CD4-positive, CD25-positive, alpha-beta regulatory T cell (primary cell): ENCODE data around the gene ZP1. TPM values are rescaled to one million over a fixed set of nuclear protein-coding genes. Genes with fewer than 3 reads are reported as not detected.

Experiments
- ATAC-seq, 2 donors: fragments of 150-1000 bp; cut with Tn5 transposase; one replicate each; pipeline ENCODE4 v1.10.0; 2021; ENCODE audit warnings: low read depth in 2 of 2, moderate number of reproducible peaks in 2 of 2, moderate library complexity in 1 of 2
- DNase-seq, 3 donors: peaks; one replicate each; pipeline versions ENCODE4 v3.0.0 to v3.0.0-alpha.2; 2012 to 2022; ENCODE audit warnings: mixed read lengths in 1 of 3
- H3K27ac ChIP-seq: one replicate; pipeline ENCODE4 v1.7.0; 2013; ENCODE audit warnings: mild to moderate bottlenecking, low read length; ENCODE audit not compliant: insufficient read depth, poor library complexity, severe bottlenecking
- H3K27me3 ChIP-seq: one replicate; pipeline ENCODE4 v1.7.0; 2013; ENCODE audit warnings: low read length; ENCODE audit not compliant: control insufficient read depth, insufficient read depth
- H3K36me3 ChIP-seq: one replicate; pipeline ENCODE4 v1.7.0; 2013; ENCODE audit warnings: mild to moderate bottlenecking, low read length, moderate library complexity; ENCODE audit not compliant: control insufficient read depth, insufficient read depth
- H3K4me1 ChIP-seq: 2 replicates; pipeline ENCODE4 v1.7.0; 2013; ENCODE audit warnings: mild to moderate bottlenecking, low read length; ENCODE audit not compliant: insufficient read depth, control insufficient read depth, poor library complexity, severe bottlenecking
- H3K4me3 ChIP-seq: one replicate; pipeline ENCODE4 v1.7.0; 2013; ENCODE audit warnings: low read depth, mild to moderate bottlenecking, low read length, moderate library complexity
- H3K9me3 ChIP-seq, 2 experiments: 1 replicate in 1 of 2; 2 replicates in 1 of 2; pipeline ENCODE4 v1.7.0; 2013; ENCODE audit warnings: low read length in 2 of 2, mild to moderate bottlenecking in 1 of 2, moderate library complexity in 1 of 2; ENCODE audit not compliant: control insufficient read depth in 2 of 2
- H3K27ac Mint-ChIP-seq, 3 donors: one replicate each; pipeline ENCODE4 v1.8.0; 2020 to 2022; ENCODE audit warnings: mild to moderate bottlenecking in 3 of 3, mixed read lengths in 3 of 3, moderate library complexity in 2 of 3
- H3K27me3 Mint-ChIP-seq: one replicate; pipeline ENCODE4 v1.8.0; 2022; ENCODE audit warnings: mild to moderate bottlenecking, mixed read lengths
- H3K36me3 Mint-ChIP-seq: one replicate; pipeline ENCODE4 v1.8.0; 2020; ENCODE audit warnings: mixed read lengths
- H3K4me1 Mint-ChIP-seq, 4 donors: one replicate each; pipeline ENCODE4 v1.8.0; 2020 to 2022; ENCODE audit warnings: mixed read lengths in 4 of 4, mild to moderate bottlenecking in 1 of 4
- H3K4me3 Mint-ChIP-seq, 4 donors: one replicate each; pipeline ENCODE4 v1.8.0; 2020 to 2022; ENCODE audit warnings: mild to moderate bottlenecking in 4 of 4, mixed read lengths in 4 of 4, moderate library complexity in 3 of 4
- H3K9me3 Mint-ChIP-seq, 7 donors: one replicate each; pipeline ENCODE4 v1.8.0; 2020 to 2022; ENCODE audit warnings: mixed read lengths in 7 of 7, mild to moderate bottlenecking in 3 of 7, moderate library complexity in 2 of 7
- polyA plus RNA-seq, 4 donors: library from polyadenylated mRNA; unstranded; fragments of 300-500 nt; fragmentation: Illumina TruSeq; gene quantifications; one replicate each; pipeline ENCODE4 v1.2.3, GENCODE V29; 2021
- total RNA-seq: library from RNA; stranded (reverse); gene quantifications from one replicate; pipeline ENCODE4 v1.2.3, GENCODE V29; 2022

ZP1 gene
- total and polyA plus RNA-seq, 5 donors from 2014 or later: not detected

DNA sequence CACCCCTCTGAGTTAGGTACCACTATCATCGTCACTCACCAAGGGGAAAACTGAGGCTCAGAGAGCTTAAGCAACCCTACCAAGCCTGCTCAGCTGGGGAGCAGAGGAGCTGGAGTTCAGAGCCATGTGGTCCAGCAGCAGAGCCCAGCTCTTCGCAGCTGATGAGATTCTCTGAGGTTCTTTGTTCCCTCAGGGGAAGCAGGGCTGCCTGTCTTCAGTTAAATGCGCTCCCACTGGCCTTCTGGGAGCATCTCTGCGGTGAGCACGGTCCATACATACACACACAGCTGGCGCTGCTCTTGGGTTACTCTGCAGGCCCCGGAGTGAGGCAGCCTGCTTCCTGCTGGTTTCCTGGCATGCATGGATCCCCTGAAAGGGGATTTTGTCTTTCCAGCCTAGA, 6.4 kb upstream of the ZP1 start:
- Histone ChIP-seq H3K36me3 (no peaks in the 10 kb centered on the region), H3K27ac (no peak overlapping the region), H3K9me3 (no peaks in the 10 kb centered on the region), H3K4me3 (no peak overlapping the region), H3K4me1 (peaks cover 13% of the 10 kb centered on the region), H3K27me3 (no peaks in the 10 kb centered on the region)
- no peak overlapping the region for H3K27ac Mint-ChIP-seq
- DNase-seq (no peak), ATAC-seq (no peak)
- H3K4me1 Mint-ChIP-seq: peaks cover 0 to 17% (median 9%) of the 10 kb centered on the region in 4 donors
- no peaks in the 10 kb centered on the region for H3K27me3 Mint-ChIP-seq
- H3K9me3 Mint-ChIP-seq: peaks cover 0 to 1% (median 0%) of the 10 kb centered on the region in 7 donors
- no peaks in the 10 kb centered on the region for H3K36me3 Mint-ChIP-seq
- no peak overlapping the region for H3K4me3 Mint-ChIP-seq

DNA sequence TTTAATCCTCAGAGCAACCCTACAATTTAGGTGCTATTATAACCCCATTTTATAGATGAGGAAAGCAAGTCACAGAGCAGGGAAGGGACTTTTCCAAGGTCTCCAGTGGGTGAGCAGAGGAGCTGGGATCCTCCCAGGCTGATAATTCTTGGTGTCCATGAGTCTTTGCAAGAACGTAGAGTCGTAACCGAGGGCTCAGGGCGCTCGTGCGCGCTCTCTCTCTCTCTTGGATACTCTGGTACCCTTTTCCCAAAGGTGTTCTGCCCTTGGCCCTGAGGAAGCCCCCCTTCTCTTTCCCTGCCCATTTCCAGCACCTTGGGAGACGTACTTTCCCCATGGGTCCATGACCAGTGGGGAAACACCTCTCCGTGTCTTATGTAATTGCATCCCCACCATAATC, 5.2 kb upstream of the ZP1 start:
- ATAC-seq: no peak
- Histone ChIP-seq H3K27ac (no peak overlapping the region), H3K36me3 (no peaks in the 10 kb centered on the region), H3K9me3 (no peaks in the 10 kb centered on the region), H3K4me3 (no peak overlapping the region), H3K4me1 (peaks cover 13% of the 10 kb centered on the region), H3K27me3 (no peaks in the 10 kb centered on the region)
- Mint-ChIP-seq H3K36me3 (no peaks in the 10 kb centered on the region), H3K27ac (no peak overlapping the region), H3K9me3 (peaks cover 0 to 1% (median 0%) of the 10 kb centered on the region in 7 donors), H3K4me1 (peaks cover 0 to 17% (median 9%) of the 10 kb centered on the region in 4 donors), H3K27me3 (no peaks in the 10 kb centered on the region), H3K4me3 (no peak overlapping the region)
- no peak for DNase-seq

GRCh38 chr11:60863550-60864521, 3.5 kb upstream of the ZP1 start:
- H3K4me3 ChIP-seq: no peak overlapping the region
- H3K36me3 Mint-ChIP-seq: no peaks in the 10 kb centered on the region
- no peaks in the 10 kb centered on the region for H3K36me3 ChIP-seq
- H3K27ac ChIP-seq: no peak overlapping the region
- H3K27ac Mint-ChIP-seq: no peak overlapping the region
- H3K27me3 Mint-ChIP-seq: no peaks in the 10 kb centered on the region
- H3K4me3 Mint-ChIP-seq: no peak overlapping the region
- peaks cover 0 to 1% (median 0%) of the 10 kb centered on the region in 7 donors for H3K9me3 Mint-ChIP-seq
- ATAC-seq (no peak), DNase-seq (no peak)
- peaks cover 4% of the 10 kb centered on the region for H3K4me1 ChIP-seq
- no peaks in the 10 kb centered on the region for H3K27me3 ChIP-seq
- peaks cover 0 to 5% (median 4%) of the 10 kb centered on the region in 4 donors for H3K4me1 Mint-ChIP-seq
- H3K9me3 ChIP-seq: no peaks in the 10 kb centered on the region

DNA sequence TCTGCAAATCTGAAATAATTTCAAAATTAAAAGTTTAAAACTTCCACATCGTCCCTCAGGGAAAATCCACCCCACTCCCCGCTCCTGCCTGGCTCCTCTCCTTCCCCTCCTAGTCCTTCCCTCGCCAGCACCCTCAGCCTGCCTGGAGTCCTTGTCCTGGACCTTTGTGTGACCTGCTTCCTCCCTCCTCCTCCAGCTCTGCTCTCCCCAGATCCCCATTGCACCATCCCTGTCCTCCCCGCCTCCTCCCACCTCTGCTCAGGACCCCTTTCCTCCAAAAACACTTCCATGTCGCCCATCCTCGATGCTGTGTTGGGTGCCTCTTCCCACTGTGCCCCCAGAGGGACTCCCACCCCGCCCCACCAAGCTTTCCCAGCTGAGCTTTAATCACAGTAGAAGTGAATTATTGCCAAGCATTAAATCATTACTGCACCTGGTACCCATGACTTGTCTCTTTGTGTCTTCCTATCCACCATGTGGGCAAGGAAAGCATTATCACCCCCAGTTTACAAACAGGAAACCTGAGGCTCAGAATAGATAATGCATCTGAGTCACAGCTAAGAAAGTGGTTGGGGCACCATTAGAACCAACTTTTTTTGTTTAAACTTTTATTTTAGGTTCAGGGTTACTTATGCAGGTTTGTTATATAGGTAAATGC, 2.4 kb upstream of the ZP1 start:
- ATAC-seq (no peak), DNase-seq (no peak)
- Histone ChIP-seq H3K36me3 (no peaks in the 10 kb centered on the region), H3K4me3 (no peak overlapping the region), H3K27ac (no peak overlapping the region), H3K4me1 (no peaks in the 10 kb centered on the region), H3K9me3 (no peaks in the 10 kb centered on the region), H3K27me3 (no peaks in the 10 kb centered on the region)
- Mint-ChIP-seq H3K27me3 (no peaks in the 10 kb centered on the region), H3K36me3 (no peaks in the 10 kb centered on the region), H3K27ac (peak overlapping the region in 1 of 3 donors; percentile 0), H3K4me1 (no peaks in the 10 kb centered on the region), H3K4me3 (peak overlapping the region in 1 of 4 donors; percentile 24), H3K9me3 (peaks cover 0 to 1% (median 0%) of the 10 kb centered on the region in 7 donors)

- DNase-seq (no peak), ATAC-seq (no peak)
- H3K9me3 Mint-ChIP-seq: peaks cover 0 to 1% (median 0%) of the 10 kb centered on the region in 7 donors
- no peak overlapping the region for H3K27ac ChIP-seq
- H3K4me3 Mint-ChIP-seq: no peak overlapping the region
- no peak overlapping the region for H3K27ac Mint-ChIP-seq
- H3K36me3 Mint-ChIP-seq: no peaks in the 10 kb centered on the region
- no peaks in the 10 kb centered on the region for H3K27me3 ChIP-seq
- H3K9me3 ChIP-seq: no peaks in the 10 kb centered on the region
- no peak overlapping the region for H3K4me3 ChIP-seq
- H3K36me3 ChIP-seq: no peaks in the 10 kb centered on the region
- peaks cover 0 to 3% (median under 1%) of the 10 kb centered on the region in 4 donors for H3K4me1 Mint-ChIP-seq
- no peaks in the 10 kb centered on the region for H3K27me3 Mint-ChIP-seq
- no peaks in the 10 kb centered on the region for H3K4me1 ChIP-seq
These were observed 734 bp downstream of the ZP1 start for GRCh38 chr11:60867871-60868681.

GRCh38 chr11:60868682-60869450, 1.5 kb downstream of the ZP1 start:
- Histone ChIP-seq H3K36me3 (no peaks in the 10 kb centered on the region), H3K4me3 (no peak overlapping the region), H3K9me3 (no peaks in the 10 kb centered on the region), H3K27ac (no peak overlapping the region), H3K4me1 (no peaks in the 10 kb centered on the region), H3K27me3 (no peaks in the 10 kb centered on the region)
- H3K36me3 Mint-ChIP-seq: no peaks in the 10 kb centered on the region
- H3K27ac Mint-ChIP-seq: no peak overlapping the region
- H3K9me3 Mint-ChIP-seq: peaks cover 0 to 1% (median 0%) of the 10 kb centered on the region in 7 donors
- ATAC-seq: no peak
- no peaks in the 10 kb centered on the region for H3K27me3 Mint-ChIP-seq
- peaks cover 0 to 4% (median 1%) of the 10 kb centered on the region in 4 donors for H3K4me1 Mint-ChIP-seq
- no peak overlapping the region for H3K4me3 Mint-ChIP-seq
- no peak for DNase-seq

DNA sequence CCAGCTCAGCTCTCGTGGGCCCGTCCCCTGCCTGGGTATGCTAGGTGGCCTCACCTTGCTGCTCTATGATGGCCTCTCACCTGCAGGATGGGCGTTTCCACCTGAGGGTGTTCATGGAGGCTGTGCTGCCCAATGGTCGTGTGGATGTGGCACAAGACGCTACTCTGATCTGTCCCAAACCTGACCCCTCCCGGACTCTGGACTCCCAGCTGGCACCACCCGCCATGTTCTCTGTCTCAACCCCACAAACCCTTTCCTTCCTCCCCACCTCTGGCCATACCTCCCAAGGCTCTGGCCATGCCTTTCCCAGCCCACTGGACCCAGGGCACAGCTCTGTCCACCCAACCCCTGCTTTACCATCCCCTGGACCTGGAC, 2.1 kb downstream of the ZP1 start:
- Histone ChIP-seq H3K4me1 (no peaks in the 10 kb centered on the region), H3K4me3 (no peak overlapping the region), H3K27me3 (no peaks in the 10 kb centered on the region), H3K9me3 (no peaks in the 10 kb centered on the region), H3K27ac (no peak overlapping the region), H3K36me3 (no peaks in the 10 kb centered on the region)
- ATAC-seq: no peak
- Mint-ChIP-seq H3K9me3 (peaks cover 0 to 1% (median 0%) of the 10 kb centered on the region in 7 donors), H3K4me3 (no peak overlapping the region), H3K27me3 (no peaks in the 10 kb centered on the region), H3K4me1 (peaks cover 0 to 4% (median 1%) of the 10 kb centered on the region in 4 donors), H3K36me3 (no peaks in the 10 kb centered on the region), H3K27ac (peak overlapping the region in 1 of 3 donors; percentile 89)
- no peak for DNase-seq
